Measurements from ENCODE around the gene SLC25A23.

DNA sequence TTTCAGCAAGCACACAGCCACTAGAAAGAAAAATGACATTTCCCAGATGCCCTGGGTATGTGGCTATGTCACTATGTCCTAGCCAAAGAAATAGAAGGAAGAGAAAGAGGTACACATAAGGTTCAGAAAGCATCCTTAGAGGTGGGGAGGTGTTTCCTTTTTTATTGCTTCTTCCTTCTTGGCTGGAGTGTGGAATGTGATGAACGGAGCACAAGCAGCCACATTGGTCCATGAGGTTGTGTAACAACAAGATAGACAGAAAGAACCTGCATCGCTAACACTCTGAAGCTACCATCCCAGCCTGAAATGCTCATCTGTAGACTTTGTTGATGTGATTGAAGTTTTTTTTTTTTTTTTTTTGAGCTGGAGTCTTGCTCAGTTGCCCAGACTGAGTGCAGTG is 6.7 kb downstream of the SLC25A23 start:
- TF ChIP-seq, protein P1, sequence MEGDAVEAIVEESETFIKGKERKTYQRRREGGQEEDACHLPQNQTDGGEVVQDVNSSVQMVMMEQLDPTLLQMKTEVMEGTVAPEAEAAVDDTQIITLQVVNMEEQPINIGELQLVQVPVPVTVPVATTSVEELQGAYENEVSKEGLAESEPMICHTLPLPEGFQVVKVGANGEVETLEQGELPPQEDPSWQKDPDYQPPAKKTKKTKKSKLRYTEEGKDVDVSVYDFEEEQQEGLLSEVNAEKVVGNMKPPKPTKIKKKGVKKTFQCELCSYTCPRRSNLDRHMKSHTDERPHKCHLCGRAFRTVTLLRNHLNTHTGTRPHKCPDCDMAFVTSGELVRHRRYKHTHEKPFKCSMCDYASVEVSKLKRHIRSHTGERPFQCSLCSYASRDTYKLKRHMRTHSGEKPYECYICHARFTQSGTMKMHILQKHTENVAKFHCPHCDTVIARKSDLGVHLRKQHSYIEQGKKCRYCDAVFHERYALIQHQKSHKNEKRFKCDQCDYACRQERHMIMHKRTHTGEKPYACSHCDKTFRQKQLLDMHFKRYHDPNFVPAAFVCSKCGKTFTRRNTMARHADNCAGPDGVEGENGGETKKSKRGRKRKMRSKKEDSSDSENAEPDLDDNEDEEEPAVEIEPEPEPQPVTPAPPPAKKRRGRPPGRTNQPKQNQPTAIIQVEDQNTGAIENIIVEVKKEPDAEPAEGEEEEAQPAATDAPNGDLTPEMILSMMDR (IDR thresholded peaks at IDR 0.05): no peak
- TF ChIP-seq POLR2AphosphoS5 (IDR thresholded peaks at IDR 0.05; ENCODE audit: low read depth, low read length) (no peak), SIN3A (IDR thresholded peaks at IDR 0.05; ENCODE audit: borderline replicate concordance, insufficient read depth, low read depth, low read length) (no peak)
